CD4-positive, alpha-beta T cell treated with Interleukin-21 for 1 hour (primary cell): ENCODE measurements around the gene VTI1A.

ENCODE experiments used
- DNase-seq: peaks from one replicate; pipeline ENCODE4 v3.0.0-alpha.2; 2020

The VTI1A gene

DNA sequence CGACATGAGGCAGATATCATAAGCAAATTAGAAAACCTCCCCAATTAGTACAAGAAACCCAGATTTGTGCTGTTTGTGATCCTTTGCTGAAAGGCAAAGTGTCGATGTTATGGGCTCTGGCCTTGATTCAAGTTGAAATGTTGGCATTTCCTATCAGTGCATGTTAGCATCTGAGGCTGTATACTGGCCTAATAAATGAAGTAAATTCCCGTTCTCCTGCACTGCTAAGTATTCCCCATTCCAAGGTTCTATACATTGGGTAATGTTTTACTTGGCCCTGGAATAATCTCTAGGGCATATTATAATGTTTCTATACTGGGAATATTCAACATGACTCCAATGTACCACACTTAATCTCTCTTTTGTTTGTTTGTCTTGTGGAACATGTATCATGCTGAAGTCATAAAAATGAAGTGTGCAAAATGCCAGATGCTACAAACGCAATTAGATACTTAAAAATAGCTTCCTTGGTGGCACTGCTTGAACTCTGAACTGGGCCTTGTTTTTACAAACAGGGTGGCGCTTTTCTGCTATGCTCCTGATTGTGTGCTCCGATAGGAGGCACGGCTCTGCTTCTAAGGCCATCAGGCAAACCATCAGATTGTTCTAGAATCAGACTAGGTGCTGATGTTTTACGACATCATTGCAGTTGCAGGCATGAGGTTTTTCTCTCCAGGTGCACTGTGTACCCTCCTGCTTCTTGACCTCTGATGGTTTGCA, 346.3 kb downstream of the VTI1A start:
- DNase-seq = no peak

DNA sequence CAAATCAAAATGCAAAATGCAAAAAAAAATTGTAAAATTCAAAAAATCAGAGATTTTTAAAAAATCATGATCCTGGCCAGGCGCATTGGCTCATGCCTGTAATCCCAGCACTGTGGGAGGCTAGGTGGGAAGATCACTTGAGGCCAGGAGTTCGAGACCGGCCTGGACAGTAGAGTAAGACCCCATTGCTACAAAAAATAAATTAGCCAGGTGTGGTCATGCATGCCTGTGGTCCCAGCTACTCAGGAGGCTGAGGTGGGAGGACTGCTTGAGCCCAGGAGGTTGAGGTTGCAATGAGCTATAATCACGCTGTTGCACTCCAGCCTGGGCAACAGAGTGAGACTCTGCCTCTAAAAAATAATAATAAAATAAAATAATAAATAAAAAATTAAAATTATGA, 347.2 kb downstream of the VTI1A start:
- no peak for DNase-seq

DNA sequence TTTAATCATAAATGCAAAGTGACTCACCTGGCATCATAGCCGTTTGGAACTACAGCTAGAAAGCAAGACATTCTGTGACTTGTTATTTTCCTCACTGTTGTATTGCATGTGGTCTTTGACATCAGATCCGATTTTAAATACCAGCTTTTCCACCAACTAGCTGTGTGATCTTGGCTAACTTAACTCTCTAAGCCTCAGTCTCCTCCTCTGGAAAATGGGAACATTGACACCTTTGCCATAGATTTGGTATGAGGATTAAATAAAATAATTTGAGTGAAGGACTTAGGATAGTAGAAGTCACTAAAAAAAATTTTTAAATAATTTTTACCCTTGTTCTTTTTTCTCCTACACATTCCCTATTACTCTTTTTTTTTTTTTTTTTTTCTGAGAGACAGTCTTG, 348.1 kb downstream of the VTI1A start:
- no peak for DNase-seq

DNA sequence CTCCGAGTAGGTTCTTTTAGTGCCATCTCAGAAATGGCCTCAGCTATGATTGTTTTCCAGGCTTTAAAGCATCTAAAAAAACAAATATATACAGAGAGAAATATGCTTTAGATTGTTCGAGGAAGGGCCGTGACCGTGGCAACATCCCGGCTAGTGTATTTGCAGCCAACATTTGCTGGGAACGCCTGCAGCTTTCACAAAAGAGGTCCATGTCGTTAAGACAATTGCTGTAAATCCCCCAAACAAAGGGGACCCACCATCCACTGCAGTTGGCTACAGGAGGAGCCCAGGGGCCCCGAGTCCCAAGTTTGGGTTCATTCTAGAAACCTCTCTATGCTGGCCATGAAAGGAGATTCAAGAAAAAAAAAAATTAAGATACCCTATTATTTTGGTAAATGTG, 350.2 kb downstream of the VTI1A start:
- DNase-seq = no peak

DNA sequence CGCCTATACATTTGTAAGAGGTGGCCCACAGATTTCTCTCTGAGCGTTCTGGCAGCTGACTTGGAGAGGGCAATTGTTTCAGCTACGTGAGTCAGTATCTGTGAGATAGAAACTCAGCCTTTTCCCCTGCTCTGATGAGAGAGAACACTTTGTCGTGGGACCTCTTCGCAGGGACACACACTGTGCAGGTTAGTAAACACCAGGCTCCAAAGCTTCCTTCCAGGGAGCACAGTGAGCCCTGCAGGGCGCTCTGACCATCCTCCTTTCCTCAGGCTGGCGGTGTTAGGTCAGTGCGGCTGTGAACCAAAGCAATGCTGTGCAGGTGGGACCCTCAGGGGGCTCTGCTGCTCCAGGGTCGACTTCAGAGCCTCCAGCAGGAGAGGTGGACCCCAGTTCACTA, 350.8 kb downstream of the VTI1A start:
- no peak for DNase-seq

DNA sequence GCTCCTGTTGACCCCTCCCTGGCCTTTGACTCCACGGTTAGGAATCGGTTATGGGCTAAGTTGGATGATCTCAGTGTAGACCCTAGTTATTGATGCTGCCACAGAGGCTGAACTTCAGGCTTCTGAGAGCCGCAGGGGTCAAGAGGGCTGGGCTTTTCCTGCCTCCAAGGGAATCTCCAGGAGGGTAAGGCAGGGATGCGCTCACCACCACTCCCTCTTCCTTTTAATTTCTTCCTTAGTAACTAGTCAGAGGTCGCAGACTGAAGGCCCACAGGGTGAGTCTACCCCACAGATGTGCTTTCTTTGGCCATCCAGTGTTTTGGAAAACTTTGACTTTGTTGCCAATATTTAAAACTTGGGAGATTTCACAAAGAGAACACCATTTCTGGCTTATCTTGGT, 352.0 kb downstream of the VTI1A start:
- no peak for DNase-seq

DNA sequence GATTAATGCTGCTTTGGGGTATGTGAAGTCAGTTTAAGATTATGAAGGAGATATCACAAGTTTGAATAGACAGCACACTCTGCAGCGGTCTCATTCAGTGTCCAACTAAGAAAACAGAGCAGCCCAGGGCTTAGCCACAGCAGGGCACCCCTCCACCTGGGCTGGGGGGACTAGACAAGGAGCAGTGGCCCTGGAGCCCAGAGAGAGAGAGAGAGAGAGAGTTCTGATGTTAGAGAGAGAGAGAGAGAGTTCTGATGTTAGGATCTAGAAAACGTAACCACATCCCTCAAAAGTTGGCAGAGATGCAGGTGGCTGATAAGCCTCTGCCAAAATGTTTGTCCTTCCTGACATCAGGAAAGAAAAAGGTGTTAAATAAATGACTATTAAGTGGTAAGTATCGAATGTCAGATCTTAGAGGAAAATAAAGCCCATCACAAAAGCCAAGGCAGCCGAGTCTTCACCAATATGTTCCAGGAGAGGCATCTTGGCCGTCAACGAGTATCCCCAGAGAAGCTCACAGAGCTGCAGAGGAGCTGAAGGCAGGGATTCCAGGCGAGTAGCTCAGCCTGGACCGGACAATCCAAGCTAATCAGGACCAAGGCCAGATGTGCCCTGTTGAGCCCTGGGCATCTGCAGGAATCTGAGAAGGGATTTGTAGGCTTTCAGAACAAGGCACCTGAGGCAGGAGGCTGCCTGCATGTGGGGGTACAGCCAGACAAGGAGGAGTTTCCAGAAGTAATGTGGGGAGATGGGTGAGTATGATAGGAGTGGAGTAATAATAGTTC, 352.9 kb downstream of the VTI1A start:
- no peak for DNase-seq

DNA sequence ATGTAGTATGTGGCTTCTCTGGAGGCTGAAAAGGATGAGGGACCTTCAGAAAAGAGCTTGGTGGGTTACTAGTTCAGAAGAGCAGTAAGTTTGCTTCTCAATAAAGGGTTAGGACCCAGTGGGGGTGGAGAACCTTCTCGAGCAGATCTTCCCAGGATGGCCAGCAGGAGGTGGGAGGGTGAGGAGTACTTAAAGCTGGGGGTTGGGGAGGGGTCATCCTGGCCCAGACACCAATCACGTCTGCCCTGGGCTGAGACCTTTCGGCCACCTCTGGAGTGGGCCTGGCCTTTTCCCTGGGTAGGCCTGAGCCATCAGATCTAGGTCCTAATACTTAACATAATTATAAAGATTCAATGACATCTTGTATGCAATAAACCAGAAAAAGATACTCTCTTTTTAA, 354.0 kb downstream of the VTI1A start:
- no peak for DNase-seq

DNA sequence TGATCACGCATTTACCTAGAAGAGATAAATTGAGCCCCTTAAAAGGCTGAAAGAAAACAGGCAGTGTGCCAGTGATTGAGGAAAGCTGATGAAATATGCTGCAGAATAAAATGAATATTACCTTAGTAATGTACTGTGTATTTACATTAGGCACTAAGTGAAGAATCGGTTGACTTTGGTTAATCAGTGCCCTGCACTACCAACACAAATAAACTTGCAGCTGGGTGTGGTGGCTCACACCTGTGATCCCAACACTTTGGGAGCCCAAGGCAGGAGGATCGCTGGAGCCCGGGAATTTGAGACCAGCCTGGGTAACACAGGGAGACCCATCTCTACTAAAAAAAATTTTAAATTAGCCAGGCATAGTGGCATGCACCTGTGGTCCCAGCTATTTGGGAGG, 354.7 kb downstream of the VTI1A start:
- DNase-seq = no peak

DNA sequence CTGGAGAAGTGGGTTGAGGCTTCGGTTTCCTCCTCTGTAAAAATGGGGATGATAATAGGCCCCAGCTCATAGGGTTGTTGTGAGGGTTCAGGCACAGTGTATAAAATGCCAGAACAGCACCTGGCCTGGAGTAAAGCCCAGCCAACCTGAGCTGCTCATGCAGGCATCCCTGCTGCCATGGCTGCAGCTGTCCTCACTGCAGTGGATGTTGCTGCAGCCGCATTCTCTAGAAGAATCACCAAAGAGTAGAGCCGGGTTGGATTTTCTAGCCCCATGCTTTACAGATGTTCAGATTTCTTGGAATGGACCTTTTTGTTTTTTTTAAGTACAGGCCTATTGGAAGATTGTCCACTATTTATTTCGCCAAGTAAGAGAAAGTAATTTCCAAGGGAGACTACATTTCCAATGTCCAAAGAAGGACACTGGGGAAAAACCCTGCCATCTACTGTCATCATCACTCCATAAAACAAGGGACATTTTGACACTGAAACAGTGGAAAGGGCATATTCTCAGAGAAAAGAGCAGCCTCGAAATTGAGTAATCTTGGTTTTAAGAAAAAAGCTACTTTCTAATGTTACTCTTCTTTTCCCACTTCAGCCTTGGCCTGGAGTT, 355.5 kb downstream of the VTI1A start:
- no peak for DNase-seq

DNA sequence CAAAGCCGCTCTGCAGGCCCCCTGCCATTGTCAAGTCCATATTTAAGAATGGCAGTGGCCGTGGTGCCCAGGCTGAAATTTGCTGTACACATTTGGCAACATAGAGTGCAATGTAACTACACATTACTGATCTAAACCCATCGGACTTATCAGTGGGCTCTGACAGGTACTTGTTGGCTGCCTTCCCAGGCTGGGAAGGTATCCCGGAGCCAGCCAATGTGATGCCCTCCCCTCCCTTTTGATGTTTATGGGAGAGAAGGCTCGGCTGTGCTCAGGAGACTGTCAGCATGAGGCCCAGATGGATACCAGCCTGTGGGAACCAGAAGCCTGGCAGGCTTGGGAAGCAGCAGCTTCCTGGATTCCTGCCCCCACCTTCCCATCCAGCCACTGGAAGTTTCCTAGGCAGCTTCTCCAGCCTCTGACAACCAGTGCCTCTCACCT, 357.0 kb downstream of the VTI1A start:
- DNase-seq = no peak

DNA sequence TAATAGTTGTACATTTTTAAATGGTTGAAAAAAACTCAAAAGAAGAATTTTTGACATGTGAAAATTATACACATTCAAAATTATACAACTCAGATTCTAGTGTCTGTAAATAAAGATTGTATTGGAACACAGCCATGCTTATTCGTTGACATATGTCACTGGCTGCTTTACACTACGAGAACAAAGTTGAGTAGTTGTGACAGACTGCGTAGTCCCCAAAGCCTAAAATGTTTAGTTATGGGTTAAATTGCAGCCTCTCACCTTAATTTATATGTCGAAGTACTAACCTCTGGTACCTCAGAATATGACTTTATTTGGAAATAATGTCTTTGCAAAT, 358.2 kb downstream of the VTI1A start:
- DNase-seq = no peak

DNA sequence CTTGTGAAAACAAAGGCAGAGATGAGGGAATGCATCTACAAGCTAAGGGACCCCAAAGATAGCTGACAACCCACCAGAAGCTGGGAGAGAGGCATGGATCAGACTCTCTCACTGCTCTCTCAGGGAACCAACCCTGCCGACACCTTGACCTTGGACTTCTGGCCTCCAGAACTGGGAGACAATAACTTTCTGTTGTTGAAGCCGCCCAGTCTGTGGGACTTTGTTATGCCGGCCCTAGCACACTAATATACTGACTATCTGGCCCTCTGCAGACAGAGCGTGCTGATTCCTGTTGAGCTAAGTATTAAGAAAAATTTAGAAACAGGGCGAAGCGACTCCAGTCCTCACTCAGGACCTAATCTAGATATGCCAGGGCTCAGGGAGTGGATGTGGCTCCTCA, 358.7 kb downstream of the VTI1A start:
- DNase-seq = no peak

DNA sequence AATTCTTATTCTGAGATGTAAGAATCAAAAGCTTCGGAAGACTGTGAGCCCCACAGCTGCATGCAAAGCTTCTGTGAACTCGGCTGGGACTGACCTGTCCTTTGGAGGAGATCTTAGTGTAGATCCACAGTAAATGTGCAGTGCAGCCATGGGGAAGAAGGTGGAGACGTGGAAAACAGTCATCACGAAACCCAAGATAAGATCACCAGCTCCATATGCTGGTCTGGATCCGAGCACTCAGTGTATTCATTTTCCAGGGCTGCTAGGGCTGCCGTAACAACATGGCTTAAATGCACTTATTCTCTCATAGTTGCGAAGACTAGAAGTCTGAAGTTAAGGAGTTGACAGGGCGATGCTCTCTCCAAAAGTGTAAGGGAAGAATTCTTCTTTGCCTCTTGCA, 360.0 kb downstream of the VTI1A start:
- DNase-seq = no peak

DNA sequence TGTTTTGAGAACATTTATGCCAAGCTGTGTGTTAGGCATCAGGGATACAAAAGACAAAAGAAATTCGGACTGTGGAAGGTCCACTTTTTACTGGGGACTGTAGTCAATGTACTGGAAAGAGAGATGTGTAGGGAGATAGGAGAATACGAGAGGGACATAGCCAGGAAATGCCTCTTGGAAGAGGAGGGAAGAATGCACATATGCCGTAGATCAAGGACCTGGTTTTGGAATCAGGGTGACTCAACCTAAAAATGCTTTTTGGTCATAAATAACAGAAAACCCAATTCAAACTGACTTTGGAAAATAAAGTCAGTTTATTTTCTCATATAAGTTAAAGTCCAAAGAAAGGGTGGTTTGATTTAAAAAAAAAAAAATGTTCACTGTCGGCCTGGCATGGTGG, 362.7 kb downstream of the VTI1A start:
- no peak for DNase-seq

DNA sequence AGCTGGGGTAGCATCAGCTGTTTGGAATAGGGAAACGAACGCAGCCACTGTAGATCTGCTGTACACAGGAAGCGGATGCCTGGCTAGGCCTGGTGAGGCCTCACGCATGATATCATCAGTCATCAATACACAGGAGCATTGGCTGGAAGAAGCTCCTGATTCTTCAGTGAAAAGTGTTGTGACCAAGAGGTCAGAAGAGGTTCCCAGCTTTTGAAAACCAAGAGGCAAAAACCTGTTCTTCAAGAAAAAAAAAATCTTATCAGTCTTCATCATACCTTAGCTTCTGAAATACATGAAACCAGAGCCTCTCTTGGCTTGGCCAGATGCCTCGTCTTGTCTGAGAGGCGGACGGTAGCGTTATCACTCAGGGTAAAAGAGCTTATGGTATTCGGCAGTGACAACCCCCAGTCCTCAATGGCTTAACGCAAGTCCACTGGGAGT, 363.7 kb downstream of the VTI1A start:
- no peak for DNase-seq

DNA sequence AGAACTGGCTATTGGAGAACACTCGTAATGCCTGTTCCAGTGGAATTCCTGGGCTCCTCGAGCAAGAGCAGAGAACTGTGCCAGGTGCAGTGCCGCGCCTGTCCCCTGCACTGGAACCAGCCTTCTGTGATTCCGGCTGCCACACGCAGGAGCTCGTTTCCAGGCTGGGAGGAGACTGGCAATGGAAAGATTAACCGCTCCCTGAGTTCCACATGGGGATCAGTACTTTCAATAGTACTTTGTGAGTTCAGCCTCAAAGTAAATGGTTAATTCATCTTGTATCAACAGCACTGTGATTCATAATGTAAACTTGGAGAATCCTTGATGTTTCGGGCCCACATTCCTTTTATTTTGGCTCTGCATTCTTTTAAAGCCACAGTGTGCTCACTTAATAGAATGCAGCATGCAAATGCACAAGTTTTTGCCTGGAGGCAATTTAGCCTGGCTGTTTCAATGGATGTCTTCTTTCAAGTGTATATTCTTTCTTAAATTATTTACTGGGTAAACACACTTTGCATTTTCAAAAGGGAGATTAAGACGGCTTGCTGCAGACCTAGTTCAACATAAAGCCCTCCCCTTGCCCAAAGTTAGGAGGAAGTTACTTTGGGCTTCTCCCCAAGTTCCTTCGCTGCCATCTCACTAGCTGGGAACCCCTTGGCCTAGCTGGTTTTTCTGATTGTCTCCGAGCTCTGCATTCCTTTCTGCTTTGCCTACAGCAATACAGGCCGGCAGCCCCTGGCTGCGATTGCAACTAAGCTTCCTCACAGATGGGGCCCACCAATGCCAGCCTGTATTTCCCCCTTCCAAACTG, 364.9 kb downstream of the VTI1A start:
- DNase-seq = no peak

DNA sequence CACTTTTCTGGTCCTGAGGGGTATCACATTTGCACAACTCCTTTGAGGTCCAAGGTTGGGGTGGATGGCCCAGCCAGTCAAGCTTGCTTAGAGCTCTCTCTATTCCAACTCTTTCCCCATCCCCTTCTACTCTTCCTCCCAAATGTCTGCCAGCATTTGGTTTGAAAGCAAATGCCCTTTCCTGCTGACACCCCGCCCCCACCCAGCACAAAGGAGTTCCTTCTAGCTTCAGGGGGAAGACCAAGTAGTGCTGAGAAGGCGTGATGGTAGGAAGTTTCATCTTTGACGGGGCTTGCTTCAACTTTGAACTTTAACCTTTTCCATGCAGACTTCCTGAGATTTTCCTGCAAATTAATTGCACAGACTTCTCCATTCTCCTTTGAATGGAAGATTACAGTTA, 365.6 kb downstream of the VTI1A start:
- DNase-seq = no peak

DNA sequence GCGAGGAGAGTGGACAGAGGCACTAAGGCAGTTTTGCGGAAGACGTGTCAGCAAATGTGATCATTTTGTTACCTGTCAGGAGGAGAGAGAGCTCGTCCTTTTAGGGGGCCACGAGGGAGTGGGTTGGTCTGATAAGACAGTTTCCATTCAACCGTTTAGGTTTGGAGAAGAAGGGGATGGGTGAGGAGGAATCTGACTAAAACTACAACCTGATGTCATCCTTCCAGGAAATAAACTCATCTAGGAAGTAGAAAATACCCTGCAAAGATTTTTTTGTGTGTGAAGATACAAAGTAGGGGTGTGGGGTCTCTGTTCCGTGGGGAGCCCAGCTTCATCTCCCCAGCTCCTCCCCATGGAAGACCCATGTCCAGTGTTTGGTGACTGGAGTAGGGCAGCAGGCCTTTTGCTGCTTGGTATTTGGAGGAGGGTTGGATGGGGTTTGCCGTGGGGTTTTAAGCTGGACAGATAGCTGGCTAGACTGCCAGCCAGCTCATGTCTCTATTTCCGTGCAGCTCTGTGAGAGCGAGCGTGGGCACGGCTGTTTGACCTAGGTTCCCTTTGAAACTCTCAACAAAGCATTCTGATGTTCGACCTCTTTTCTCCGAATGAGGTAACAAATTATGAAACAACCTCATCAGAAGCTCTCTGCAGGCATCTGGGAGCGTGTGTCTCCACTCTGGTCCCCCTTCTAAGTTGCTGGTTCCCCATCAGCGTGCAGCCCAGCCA, 367.0 kb downstream of the VTI1A start:
- no peak for DNase-seq

DNA sequence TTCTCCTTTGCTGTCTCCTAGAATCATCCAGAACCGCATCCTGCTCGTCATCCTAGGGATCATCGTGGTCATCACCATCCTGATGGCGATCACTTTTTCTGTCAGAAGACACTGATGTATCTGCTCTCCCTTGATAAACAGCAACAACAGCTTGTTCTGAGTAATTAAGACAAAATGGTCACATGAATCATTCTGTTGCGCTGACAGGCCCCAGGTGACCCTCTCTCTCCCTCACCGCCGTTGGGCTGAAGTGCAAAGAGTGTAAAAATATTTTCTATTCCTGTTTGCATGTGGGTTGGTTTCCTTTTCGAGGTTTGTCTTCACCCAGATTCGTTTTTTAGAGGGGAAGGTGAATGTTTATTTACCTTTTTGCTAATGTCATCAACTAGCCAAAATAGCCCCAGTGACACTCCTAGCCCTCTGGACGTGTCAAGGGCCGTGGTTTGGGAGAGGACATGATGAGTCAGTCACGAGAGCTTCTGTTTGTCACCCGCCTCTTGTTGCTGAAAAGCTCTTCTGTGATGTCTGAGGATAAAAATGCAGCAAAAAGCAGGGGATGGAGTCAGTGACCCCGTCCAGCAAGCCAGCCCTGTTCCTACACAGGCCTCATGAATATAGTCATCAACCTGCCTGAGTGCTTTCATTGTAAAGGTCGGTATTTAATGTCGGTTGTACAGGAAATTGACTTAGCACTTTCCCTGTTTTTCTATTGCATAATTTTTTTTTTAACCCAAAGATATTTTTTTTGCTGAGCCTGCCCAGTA, 368.4 kb downstream of the VTI1A start:
- no peak for DNase-seq

DNA sequence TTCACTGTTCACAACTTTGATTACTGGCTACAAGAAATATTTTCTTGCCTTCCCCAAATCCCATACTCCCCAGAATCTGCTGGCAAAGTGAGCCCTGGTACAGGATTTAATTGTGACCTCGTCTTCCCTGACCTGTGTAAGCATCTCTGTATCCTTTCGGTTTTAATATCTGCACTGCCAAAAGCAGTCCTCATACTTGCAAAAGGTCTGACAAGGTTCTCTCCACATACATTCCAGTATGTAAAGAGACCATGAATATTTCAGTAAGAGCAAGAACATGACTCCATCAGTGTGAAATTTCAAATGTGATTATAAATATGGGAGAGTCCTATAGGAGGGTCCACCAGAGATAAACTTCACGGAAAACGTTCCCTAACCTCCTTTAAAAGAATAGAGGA, 369.0 kb downstream of the VTI1A start:
- DNase-seq = no peak

DNA sequence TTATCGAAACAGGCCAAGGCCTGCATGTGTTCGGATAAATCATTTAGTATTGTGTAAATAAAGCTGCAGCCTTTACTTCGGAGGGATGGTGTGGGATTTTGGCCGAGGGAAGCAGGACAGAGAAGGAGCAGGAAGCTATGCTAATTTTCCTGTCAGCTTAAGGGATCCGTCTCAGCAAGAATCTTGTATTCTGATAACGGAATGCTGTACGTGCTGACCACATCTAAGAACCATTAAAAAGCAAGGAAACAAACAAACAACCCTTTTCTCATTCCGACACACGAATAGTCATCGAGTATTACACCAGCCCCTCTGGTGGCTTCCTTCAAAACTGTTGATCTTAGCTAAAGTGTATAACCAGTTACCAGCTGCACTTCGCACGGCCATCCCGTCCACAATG, 369.9 kb downstream of the VTI1A start:
- DNase-seq = no peak
